Measurements from ENCODE around the gene KPNB1.

KPNB1 gene

DNA sequence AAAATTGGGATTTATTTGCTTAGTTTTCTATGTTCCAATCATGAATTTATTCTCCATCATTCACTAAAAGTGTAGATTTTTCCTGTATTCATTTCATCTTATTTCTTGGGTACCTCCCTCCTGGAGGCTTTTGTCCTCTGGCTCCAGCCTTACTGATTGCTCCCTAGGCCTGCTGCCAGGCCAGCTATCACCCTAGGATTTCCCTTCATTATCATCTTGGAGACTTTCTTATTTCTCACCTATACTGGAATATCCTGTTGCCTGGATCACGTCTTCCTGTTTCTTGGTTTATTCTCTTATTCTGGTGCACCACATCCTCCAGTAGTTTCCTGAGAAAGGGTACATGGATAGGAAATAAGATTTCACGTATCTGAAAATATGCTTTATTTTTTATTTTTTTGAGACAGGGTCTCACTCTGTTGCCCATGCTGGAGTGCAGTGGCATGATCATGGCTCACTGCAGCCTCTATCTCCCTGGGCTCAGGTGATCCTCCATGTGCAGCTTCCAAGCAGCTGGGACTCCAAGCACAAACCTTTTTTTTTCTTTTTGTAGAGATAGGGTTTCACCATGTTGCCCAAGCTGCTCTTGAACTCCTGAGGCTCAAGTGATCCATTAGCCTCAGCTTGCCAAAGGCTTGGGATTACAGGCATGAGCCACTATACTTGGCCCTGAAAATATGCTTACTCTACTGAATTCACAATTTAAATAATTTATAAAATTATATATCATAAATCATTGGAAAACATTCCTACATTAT lies 13.3 kb upstream of the KPNB1 start:
- DNase-seq (ENCODE audit: low read depth) = no peak

GRCh38 chr17:47638903-47639302 lies 10.8 kb upstream of the KPNB1 start:
- DNase-seq (ENCODE audit: low read depth) = no peak

DNA sequence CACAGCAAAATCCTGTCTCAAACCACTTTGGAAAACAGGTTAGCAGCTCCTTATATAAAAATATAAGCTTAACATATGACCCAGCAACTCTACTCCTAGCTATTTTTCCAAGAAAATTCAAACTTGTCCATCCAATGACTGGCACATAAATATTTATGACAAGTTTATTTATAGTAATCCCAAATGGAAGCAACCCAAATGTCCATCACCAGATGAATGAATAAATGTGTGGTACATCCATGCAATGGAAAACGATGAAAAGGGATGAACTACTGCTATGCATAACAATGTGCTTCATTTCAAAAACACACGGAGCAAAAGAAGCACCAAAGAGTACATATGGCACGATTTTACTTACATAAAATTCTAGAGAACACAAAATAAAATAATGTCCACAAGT lies 9.6 kb upstream of the KPNB1 start:
- DNase-seq (ENCODE audit: low read depth) = no peak

GRCh38 chr17:47641202-47641601 lies 8.5 kb upstream of the KPNB1 start:
- no peak for DNase-seq (ENCODE audit: low read depth)

- no peak for DNase-seq (ENCODE audit: low read depth)
These were observed 6.6 kb upstream of the KPNB1 start for GRCh38 chr17:47643116-47643515.

GRCh38 chr17:47644324-47644723 lies 5.4 kb upstream of the KPNB1 start:
- DNase-seq (ENCODE audit: low read depth) = no peak

DNA sequence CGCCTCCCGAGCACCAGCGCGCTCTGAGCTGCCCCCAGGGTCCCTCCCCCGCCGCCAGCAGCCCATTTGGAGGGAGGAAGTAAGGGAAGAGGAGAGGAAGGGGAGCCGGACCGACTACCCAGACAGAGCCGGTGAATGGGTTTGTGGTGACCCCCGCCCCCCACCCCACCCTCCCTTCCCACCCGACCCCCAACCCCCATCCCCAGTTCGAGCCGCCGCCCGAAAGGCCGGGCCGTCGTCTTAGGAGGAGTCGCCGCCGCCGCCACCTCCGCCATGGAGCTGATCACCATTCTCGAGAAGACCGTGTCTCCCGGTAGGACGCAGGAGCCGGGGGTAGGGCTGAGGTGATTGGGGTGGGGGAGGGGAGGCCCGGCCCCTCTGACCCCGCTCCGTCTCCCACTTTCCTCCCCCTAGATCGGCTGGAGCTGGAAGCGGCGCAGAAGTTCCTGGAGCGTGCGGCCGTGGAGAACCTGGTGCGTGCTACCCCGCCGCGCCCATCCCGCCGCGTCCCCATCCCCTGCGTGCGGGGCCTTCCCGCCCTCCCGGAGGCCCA lies 329 bp downstream of the KPNB1 start:
- DNase-seq (ENCODE audit: low read depth) = peak; percentile 34

- peak; percentile 84 for DNase-seq (ENCODE audit: low read depth)
These were observed 1.1 kb downstream of the KPNB1 start for GRCh38 chr17:47650525-47651522.

DNA sequence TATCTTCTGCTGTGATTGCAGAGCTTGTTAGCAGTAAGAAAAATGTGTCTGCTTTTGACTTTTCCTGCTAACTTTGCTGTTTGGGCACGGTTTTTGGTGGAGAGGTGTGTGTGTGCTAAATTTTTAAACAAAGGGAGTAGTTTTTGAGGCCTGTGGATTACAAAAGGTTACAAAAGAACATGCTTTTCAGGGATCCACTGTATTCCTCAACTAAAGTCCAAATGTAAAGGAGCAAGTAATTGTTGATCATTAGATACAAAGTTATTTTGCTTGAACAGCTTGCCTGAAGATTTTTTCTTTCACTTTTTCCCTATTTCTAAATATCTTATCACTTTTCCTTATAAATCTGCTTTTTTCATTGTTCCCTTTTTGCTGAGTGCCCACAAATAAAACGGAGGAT lies 2.0 kb downstream of the KPNB1 start:
- DNase-seq (ENCODE audit: low read depth) = no peak

DNA sequence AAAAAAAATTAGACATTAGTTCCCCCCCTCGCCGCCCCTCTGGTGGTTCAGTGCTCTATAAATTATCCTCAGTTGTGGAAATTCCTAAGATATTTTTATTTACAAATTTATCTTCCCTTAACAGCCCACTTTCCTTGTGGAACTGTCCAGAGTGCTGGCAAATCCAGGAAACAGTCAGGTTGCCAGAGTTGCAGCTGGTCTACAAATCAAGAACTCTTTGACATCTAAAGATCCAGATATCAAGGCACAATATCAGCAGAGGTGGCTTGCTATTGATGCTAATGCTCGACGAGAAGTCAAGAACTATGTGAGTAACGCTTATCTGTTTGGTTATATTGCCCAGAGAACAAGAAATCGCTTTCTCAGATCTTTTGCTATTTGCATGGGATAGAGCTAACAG lies 2.9 kb downstream of the KPNB1 start:
- no peak for DNase-seq (ENCODE audit: low read depth)

- DNase-seq (ENCODE audit: low read depth) = no peak
These were observed 3.7 kb downstream of the KPNB1 start for GRCh38 chr17:47653442-47653841.

DNA sequence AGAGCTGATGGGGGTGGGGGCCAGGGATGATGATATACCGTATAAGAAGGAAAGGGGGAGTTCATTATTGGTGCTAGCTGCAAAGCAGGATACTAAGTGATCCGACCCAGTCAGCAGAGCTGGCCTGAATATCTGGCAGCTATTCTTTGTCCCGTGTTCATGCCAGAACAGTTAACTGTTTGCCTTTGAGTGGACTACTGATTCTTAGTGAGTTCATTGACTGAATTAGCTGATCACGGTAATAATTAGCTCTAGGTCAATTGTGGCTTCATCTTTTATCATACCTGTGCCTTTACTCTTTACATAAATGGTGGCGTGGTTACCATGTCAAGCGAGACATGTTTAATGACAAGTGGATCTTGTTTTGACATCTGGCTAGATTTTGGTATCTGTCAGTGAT lies 5.3 kb downstream of the KPNB1 start:
- DNase-seq (ENCODE audit: low read depth) = no peak

DNA sequence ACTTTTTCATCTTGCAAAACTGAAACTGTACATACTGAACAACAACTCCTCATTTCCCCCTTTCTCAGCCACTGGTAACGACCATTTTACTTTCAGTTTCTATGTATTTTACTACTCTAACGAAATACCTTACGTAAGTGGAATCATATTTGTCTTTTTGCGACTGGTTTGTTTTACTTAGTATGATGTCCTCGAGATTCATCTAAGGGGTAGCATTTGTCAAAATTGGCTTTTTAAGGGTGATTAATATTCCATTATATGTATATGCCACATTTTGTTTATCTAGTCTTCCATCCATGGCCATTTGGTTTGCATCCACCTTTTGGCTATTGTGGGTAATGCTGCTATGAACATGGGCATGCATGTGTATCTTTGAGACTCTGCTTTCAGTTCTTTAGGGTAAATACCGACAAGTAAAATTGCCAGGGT lies 10.4 kb downstream of the KPNB1 start:
- no peak for DNase-seq (ENCODE audit: low read depth)

GRCh38 chr17:47663912-47664623 lies 14.3 kb downstream of the KPNB1 start:
- peak; percentile 21 for DNase-seq (ENCODE audit: low read depth)

DNA sequence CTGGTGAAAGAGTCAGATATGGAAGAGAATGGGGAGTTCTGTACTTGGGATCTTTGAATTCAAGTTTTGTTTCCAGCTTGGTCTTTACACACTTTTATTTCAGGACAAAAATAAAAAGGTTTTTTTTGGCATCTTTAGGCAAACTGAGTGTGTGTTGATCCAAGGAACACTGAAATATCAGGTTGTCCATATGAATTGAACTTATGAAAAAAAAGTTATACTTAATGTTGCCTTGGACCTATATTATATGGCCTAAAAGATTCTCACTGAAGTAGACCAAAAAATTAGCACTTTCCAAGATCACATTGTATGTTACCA lies 14.9 kb downstream of the KPNB1 start:
- no peak for DNase-seq (ENCODE audit: low read depth)

- no peak for DNase-seq (ENCODE audit: low read depth)
These were observed 15.9 kb downstream of the KPNB1 start for GRCh38 chr17:47665655-47666054.

GRCh38 chr17:47669081-47669480 lies 19.4 kb downstream of the KPNB1 start:
- DNase-seq (ENCODE audit: low read depth) = no peak

DNA sequence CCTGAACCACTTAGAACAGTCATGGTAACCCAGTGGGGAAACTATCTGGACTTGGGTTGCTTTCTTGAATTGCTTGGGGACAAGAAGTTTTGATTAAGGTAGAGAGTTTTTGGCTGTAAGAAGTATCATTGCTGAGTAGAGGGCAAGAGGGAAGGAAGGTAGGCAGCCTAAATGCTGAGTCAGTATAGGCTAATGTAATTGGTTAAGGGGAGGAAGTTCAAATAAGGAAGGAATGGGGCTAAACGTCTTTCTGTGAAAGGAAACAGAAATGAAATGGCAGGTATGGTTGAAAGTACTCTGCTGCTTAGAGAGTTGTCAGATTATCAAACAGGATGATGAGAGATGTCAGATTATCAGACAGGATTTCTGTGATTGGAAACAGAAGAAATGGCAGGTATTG lies 20.3 kb downstream of the KPNB1 start:
- DNase-seq (ENCODE audit: low read depth) = no peak

DNA sequence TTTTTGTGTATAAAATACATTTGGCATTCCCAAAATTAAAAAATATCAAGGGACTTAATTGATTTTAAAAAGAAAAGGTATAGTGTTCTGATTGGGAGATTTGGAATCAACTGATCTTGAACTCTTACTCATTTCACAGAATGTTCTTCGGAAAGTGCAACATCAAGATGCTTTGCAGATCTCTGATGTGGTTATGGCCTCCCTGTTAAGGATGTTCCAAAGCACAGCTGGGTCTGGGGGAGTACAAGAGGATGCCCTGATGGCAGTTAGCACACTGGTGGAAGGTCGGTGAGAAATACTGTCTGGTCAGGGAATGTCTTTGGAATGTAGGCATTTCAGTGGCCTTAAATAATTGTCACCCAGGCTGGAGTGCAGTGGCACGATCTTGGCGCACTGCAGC lies 24.8 kb downstream of the KPNB1 start:
- no peak for DNase-seq (ENCODE audit: low read depth)

DNA sequence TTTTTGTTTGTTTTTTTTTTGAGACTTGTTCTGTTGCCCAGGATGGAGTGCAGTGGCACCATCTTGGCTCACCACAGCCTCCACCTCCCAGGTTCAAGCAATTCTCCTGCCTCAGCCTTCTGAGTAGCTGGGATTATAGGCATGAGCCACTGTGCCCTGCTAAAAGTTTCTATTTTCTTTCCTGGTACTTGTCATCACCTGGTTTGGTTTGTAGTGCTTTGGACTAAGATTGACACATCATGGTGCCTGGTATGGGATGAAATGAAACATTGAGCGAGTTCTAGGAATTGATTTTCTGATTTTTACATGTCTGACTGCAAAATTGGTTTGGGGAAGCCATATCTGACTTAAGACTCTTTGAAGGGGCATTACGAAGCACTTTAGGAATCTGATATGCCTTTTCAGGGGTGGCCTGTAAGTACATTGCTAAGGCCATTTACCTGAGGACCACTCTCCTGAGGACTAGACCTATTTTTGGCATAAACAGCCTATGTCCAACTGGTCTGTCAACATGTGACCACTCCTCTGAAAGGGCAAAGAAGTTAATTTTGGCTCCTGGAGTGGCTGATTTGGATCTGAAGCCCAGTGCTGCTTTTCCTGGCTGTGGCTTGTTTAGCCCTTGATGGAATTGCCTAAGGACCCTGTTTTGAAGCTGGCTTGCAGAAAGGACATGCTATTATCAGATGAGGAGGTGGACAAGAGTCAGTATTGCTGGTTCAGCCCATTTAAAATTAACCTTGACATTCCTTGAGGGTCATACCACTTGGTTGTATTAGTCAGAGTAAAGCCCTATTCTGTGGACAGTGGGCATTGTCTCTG lies 25.9 kb downstream of the KPNB1 start:
- no peak for DNase-seq (ENCODE audit: low read depth)

- no peak for DNase-seq (ENCODE audit: low read depth)
These were observed 26.4 kb downstream of the KPNB1 start for GRCh38 chr17:47676199-47676472.

Measured in T-helper 22 cell (primary cell).